Mesenchymal stem cell (in vitro differentiated cells and primary cell): ENCODE data around the gene ADSL.

ENCODE experiments used
- DNase-seq: peaks from one replicate; pipeline ENCODE4 v3.0.0-alpha.2; 2013
- H2AFZ ChIP-seq: one replicate; pipeline ENCODE4 v1.6.1; 2013; ENCODE audit warnings: low read depth, mild to moderate bottlenecking, control low read depth, inconsistent platforms, low read length, moderate library complexity
- H2AK5ac ChIP-seq: 2 replicates; pipeline ENCODE4 v1.6.1; 2013; ENCODE audit warnings: low read length, moderate library complexity, mild to moderate bottlenecking, inconsistent platforms; ENCODE audit not compliant: severe bottlenecking
- H2BK120ac ChIP-seq: one replicate; pipeline ENCODE4 v1.6.1; 2013; ENCODE audit warnings: low read depth, mild to moderate bottlenecking, inconsistent platforms, low read length, moderate library complexity
- H2BK12ac ChIP-seq, 2 experiments: one replicate each; pipeline ENCODE4 v1.6.1; 2013; ENCODE audit warnings: inconsistent platforms in 2 of 2, low read length in 2 of 2, mild to moderate bottlenecking in 2 of 2, moderate library complexity in 2 of 2, control low read depth in 1 of 2
- H2BK15ac ChIP-seq: one replicate; pipeline ENCODE4 v1.6.1; 2013; ENCODE audit warnings: mild to moderate bottlenecking, low read depth, inconsistent platforms; ENCODE audit not compliant: poor library complexity, severe bottlenecking
- H2BK5ac ChIP-seq: 2 replicates; pipeline ENCODE4 v1.6.1; 2013; ENCODE audit warnings: low read depth, mild to moderate bottlenecking, low read length, control low read depth, inconsistent platforms; ENCODE audit not compliant: poor library complexity, severe bottlenecking
- H3K14ac ChIP-seq, 2 experiments: one replicate each; pipeline ENCODE4 v1.6.1; 2013; ENCODE audit warnings: inconsistent platforms in 2 of 2, low read length in 2 of 2, control low read depth in 1 of 2, mild to moderate bottlenecking in 1 of 2, moderate library complexity in 1 of 2
- H3K18ac ChIP-seq, 2 experiments: one replicate each; pipeline ENCODE4 v1.6.1; 2013; ENCODE audit warnings: inconsistent platforms in 2 of 2, low read length in 2 of 2, control low read depth in 1 of 2, low read depth in 1 of 2, mild to moderate bottlenecking in 1 of 2
- H3K23ac ChIP-seq, 2 experiments: one replicate each; pipeline ENCODE4 v1.6.1; 2013; ENCODE audit warnings: inconsistent platforms in 2 of 2, low read length in 2 of 2, mild to moderate bottlenecking in 2 of 2, moderate library complexity in 2 of 2, control low read depth in 1 of 2
- H3K27ac ChIP-seq: 2 replicates; pipeline ENCODE4 v1.5.1; 2013; ENCODE audit warnings: mild to moderate bottlenecking, moderate library complexity, low read length, control low read depth, inconsistent platforms; ENCODE audit not compliant: poor library complexity, severe bottlenecking
- H3K27me3 ChIP-seq, 2 experiments: 2 replicates each; pipeline versions ENCODE4 v1.6.1 to v1.7.0; 2013; ENCODE audit warnings: low read length in 2 of 2, mild to moderate bottlenecking in 2 of 2, moderate library complexity in 2 of 2, control low read depth in 1 of 2, inconsistent platforms in 1 of 2; ENCODE audit not compliant: control insufficient read depth in 1 of 2, insufficient read depth in 1 of 2
- H3K36me3 ChIP-seq, 2 experiments: 2 replicates each; pipeline versions ENCODE4 v1.6.1 to v1.7.0; 2013; ENCODE audit warnings: low read length in 2 of 2, control low read depth in 1 of 2, inconsistent platforms in 1 of 2, low read depth in 1 of 2, mild to moderate bottlenecking in 1 of 2; ENCODE audit not compliant: insufficient read depth in 2 of 2, control insufficient read depth in 1 of 2
- H3K4ac ChIP-seq, 2 experiments: one replicate each; pipeline ENCODE4 v1.6.1; 2013; ENCODE audit warnings: inconsistent platforms in 2 of 2, low read length in 2 of 2, mild to moderate bottlenecking in 2 of 2, moderate library complexity in 2 of 2, control low read depth in 1 of 2, low read depth in 1 of 2
- H3K4me1 ChIP-seq: 2 replicates; pipeline ENCODE4 v1.6.1; 2013; ENCODE audit warnings: low read depth, low read length, control low read depth; ENCODE audit not compliant: control insufficient read depth, insufficient read depth
- H3K4me2 ChIP-seq: 2 replicates; pipeline ENCODE4 v1.6.1; 2013; ENCODE audit warnings: low read length, mild to moderate bottlenecking, inconsistent platforms; ENCODE audit not compliant: poor library complexity, severe bottlenecking
- H3K4me3 ChIP-seq, 2 experiments: 2 replicates each; pipeline versions ENCODE4 v1.5.1 to v1.7.0; 2013; ENCODE audit warnings: low read length in 2 of 2, mild to moderate bottlenecking in 2 of 2, control low read depth in 1 of 2, low read depth in 1 of 2; ENCODE audit not compliant: insufficient read depth in 1 of 2
- H3K79me1 ChIP-seq: replicated peaks from 2 replicates; pipeline ENCODE4 v1.6.1; 2013; ENCODE audit warnings: mild to moderate bottlenecking, control low read depth, low read length, inconsistent platforms; ENCODE audit not compliant: poor library complexity, severe bottlenecking
- H3K9ac ChIP-seq: 2 replicates; pipeline ENCODE4 v1.7.0; 2013; ENCODE audit warnings: mild to moderate bottlenecking, low read length, moderate library complexity
- H3K9me3 ChIP-seq: 2 replicates; pipeline ENCODE4 v1.7.0; 2013; ENCODE audit warnings: mild to moderate bottlenecking, low read length; ENCODE audit not compliant: control insufficient read depth
- H4K8ac ChIP-seq: one replicate; pipeline ENCODE4 v1.6.1; 2013; ENCODE audit warnings: inconsistent platforms, mild to moderate bottlenecking, low read length, moderate library complexity
- H4K91ac ChIP-seq: one replicate; pipeline ENCODE4 v1.6.1; 2013; ENCODE audit warnings: mild to moderate bottlenecking, low read length, inconsistent platforms
- WGBS: methylation state at CpG from one replicate; pipeline ENCODE4 v1.1.7; 2013; ENCODE audit warnings: mixed read lengths; 5-methylcytosine and 5-hydroxymethylcytosine counted together

The ADSL gene

GRCh38 chr22:40400159-40400558 lies 53.9 kb downstream of the ADSL start:
- 96% methylated on average over 14 of the region's 15 CpGs for WGBS

GRCh38 chr22:40401532-40401931 lies 55.2 kb downstream of the ADSL start:
- Histone ChIP-seq H3K9me3 (no peaks in the 10 kb centered on the region), H3K4me2 (no peak overlapping the region), H2AK5ac (no peak overlapping the region), H3K18ac (no peak overlapping the region), H3K36me3 (peaks cover 44 to 62% of the 10 kb centered on the region in 2 experiments), H3K27ac (no peak overlapping the region), H4K8ac (no peak overlapping the region), H3K79me1 (peaks cover 24% of the 10 kb centered on the region), H2BK12ac (no peak overlapping the region), H4K91ac (no peak overlapping the region), H3K14ac (no peak overlapping the region), H3K4me3 (no peak overlapping the region), H2BK120ac (no peak overlapping the region), H3K4ac (no peak overlapping the region), H2BK5ac (no peak overlapping the region), H3K4me1 (peaks cover 4% of the 10 kb centered on the region), H2BK15ac (no peak overlapping the region), H3K9ac (no peak overlapping the region), H3K27me3 (no peaks in the 10 kb centered on the region), H2AFZ (no peak overlapping the region), H3K23ac (no peak overlapping the region)
- 100% methylated on average over 4 of the region's 4 CpGs for WGBS
- no peak for DNase-seq

More at GRCh38 chr22:40400159-40400558, 53.9 kb downstream of the ADSL start:
- Histone ChIP-seq H3K23ac (no peak overlapping the region), H3K36me3 (peaks cover 34 to 57% of the 10 kb centered on the region in 2 experiments), H4K91ac (no peak overlapping the region), H3K14ac (no peak overlapping the region), H3K4me1 (peaks cover 4% of the 10 kb centered on the region), H3K9ac (no peak overlapping the region), H3K4me2 (no peak overlapping the region), H3K27me3 (no peaks in the 10 kb centered on the region), H3K27ac (no peak overlapping the region), H2BK120ac (no peak overlapping the region), H2BK15ac (no peak overlapping the region), H2AK5ac (no peak overlapping the region), H3K4me3 (no peak overlapping the region), H2BK12ac (no peak overlapping the region), H3K79me1 (peaks cover 28% of the 10 kb centered on the region), H3K18ac (no peak overlapping the region), H2BK5ac (no peak overlapping the region), H3K9me3 (no peaks in the 10 kb centered on the region), H2AFZ (no peak overlapping the region), H3K4ac (no peak overlapping the region), H4K8ac (no peak overlapping the region)
- DNase-seq: no peak

GRCh38 chr22:40401981-40402406 lies 55.7 kb downstream of the ADSL start:
- Histone ChIP-seq H2AK5ac (no peak overlapping the region), H2BK15ac (no peak overlapping the region), H3K18ac (no peak overlapping the region), H3K9me3 (no peaks in the 10 kb centered on the region), H2BK5ac (no peak overlapping the region), H3K36me3 (peaks cover 49 to 66% of the 10 kb centered on the region in 2 experiments), H3K79me1 (peaks cover 26% of the 10 kb centered on the region), H2BK12ac (no peak overlapping the region), H3K9ac (no peak overlapping the region), H3K14ac (no peak overlapping the region), H3K4me1 (peaks cover 4% of the 10 kb centered on the region), H3K27ac (no peak overlapping the region), H4K91ac (no peak overlapping the region), H3K4me3 (no peak overlapping the region), H4K8ac (no peak overlapping the region), H2AFZ (no peak overlapping the region), H3K4ac (no peak overlapping the region), H2BK120ac (no peak overlapping the region), H3K27me3 (no peaks in the 10 kb centered on the region), H3K4me2 (no peak overlapping the region), H3K23ac (no peak overlapping the region)
- no peak for DNase-seq
- 95% methylated on average over 7 of the region's 8 CpGs for WGBS

GRCh38 chr22:40403141-40403540 lies 56.8 kb downstream of the ADSL start:
- Histone ChIP-seq H3K23ac (no peak overlapping the region), H4K8ac (no peak overlapping the region), H3K79me1 (peaks cover 28% of the 10 kb centered on the region), H2AFZ (no peak overlapping the region), H4K91ac (no peak overlapping the region), H3K4me3 (no peak overlapping the region), H2BK5ac (no peak overlapping the region), H3K4me2 (no peak overlapping the region), H3K27me3 (no peaks in the 10 kb centered on the region), H3K4me1 (peaks cover 1% of the 10 kb centered on the region), H3K27ac (no peak overlapping the region), H3K36me3 (peaks cover 60 to 75% of the 10 kb centered on the region in 2 experiments), H3K18ac (no peak overlapping the region), H3K14ac (no peak overlapping the region), H3K9ac (no peak overlapping the region), H3K4ac (no peak overlapping the region), H2BK12ac (no peak overlapping the region), H2AK5ac (no peak overlapping the region), H3K9me3 (no peaks in the 10 kb centered on the region), H2BK15ac (no peak overlapping the region), H2BK120ac (no peak overlapping the region)
- 96% methylated on average over 2 of the region's 3 CpGs for WGBS
- DNase-seq: no peak
